HK-2 (cell line): ENCODE results near the gene THBS4.

ENCODE experiments used
- DNase-seq: peaks from one replicate; pipeline ENCODE4 v3.0.0-alpha.2; 2018; ENCODE audit not compliant: unreplicated experiment

The THBS4 gene

DNA sequence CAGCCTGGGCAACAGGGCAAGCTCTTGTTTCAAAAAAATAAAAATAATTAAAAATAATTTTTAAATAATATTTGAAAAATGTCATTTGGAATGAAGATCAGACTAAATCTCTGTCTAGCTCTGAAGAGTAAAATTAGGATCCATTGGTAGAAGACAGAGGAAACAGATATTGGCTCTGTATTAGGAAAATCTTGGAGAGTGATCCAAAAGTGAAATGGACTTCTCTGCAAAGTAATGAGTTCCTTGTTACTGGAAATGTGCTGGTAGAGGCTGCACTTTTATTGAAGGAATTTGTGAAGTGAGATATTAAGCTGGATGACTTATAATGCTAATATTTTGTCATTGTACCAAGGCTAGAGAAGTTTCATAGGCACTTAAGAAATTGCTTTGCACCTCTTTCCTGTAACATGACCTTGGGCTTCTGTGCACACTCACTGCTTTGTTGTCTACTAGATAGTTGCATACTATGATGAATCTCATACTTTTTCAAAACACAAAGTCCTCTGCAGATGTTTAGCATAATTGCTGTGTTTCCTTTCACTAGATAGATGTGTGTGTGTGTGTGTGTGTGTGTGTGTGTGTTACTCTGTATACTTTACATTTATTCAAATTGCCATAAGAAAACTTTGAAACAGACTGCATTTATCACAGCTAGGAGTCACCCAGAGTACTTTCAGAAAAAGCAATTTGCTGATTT is 13.1 kb downstream of the THBS4 start:
- no peak for DNase-seq

DNA sequence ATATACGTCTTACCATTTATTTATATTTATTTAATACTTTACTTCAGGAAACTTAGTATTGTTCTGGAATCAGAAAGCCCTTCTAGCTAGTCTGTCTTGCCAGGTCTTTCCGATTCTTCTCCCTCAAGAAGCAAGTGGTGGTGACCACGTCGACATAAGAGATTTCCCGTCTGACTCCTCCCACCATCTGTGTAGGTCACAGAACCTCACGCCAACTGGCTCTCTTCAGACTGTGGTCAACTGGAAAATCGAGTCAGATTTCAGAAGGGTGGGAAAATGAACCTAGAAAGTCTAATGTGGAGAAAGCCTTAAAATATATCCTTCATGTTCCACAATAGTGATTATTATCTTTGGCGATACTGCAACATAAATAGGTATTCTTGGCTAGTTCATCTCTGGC is 17.3 kb downstream of the THBS4 start:
- DNase-seq, result no peak

DNA sequence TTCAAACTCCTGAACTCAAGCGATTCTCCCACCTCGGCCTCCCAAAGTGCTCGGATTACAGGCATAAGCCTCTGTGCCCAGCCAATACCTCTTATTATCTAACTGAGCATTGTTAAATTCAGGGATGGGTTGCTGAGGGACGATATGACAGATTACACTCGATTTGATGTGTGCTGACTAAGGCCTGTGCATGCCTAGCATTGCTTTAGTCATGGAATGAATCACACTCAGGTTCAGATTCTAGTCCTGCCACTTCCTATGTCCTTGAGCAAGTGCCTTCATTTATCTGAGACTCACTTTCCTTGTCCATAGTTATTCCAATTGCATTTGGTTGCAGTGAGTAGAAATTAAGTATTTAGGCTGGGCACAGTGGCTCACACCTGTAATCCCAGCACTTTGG is 19.5 kb downstream of the THBS4 start:
- DNase-seq, result no peak

DNA sequence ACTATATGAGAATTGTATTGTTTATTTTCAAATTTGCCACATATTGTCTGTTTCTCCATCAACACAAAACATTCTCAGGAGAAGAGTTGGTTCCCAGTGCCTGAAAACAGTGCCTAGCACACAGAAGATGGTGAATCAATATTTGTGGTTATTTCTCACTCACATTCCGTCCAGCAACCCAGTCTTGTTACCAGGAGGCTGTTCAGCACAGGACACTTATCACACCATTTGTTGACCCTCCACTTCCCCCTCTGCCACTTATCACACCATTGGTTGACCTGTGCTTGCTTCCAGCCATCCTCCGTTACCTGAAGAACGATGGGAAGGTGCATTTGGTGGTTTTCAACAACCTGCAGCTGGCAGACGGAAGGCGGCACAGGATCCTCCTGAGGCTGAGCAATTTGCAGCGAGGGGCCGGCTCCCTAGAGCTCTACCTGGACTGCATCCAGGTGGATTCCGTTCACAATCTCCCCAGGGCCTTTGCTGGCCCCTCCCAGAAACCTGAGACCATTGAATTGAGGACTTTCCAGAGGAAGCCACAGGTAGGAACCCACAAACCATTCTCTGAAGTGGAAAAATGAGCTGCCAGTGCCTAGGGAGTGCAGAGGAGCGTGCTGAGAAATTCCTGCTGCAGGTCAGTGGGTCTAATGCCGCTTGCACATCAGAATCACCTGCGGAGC is 20.5 kb downstream of the THBS4 start:
- no peak for DNase-seq

DNA sequence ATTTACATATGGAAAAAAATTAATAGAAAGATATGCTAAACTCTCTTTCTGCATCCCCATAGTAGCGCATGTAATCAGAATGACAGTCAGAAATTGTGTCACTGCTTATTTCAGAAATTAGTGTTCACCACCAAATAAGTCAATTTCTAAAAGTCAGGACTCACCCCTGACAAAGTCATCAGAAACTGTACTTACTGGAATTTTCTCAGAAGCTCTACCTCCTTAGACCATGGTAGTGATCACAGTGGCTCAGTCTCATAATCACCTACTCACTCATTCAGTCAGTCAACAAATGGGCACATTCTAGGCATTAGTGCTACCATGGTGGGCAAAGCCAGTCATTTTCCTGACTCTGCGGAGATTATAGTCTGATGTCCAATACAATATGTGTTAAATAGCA is 22.0 kb downstream of the THBS4 start:
- DNase-seq, result no peak

DNA sequence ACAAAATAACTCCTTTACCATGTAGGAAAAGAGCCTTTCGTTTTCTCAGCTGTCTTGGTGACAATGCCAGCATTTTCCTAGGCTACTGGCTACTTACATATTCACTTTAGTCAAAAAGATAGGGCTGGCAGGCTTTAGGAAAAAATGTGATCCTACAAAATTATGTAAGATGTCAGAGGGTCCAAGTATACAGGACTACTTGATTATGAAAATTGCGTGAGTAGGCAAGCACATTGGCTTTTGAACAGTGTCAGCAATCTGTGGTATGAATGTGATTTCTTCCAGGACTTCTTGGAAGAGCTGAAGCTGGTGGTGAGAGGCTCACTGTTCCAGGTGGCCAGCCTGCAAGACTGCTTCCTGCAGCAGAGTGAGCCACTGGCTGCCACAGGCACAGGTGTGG is 22.8 kb downstream of the THBS4 start:
- DNase-seq, result no peak

DNA sequence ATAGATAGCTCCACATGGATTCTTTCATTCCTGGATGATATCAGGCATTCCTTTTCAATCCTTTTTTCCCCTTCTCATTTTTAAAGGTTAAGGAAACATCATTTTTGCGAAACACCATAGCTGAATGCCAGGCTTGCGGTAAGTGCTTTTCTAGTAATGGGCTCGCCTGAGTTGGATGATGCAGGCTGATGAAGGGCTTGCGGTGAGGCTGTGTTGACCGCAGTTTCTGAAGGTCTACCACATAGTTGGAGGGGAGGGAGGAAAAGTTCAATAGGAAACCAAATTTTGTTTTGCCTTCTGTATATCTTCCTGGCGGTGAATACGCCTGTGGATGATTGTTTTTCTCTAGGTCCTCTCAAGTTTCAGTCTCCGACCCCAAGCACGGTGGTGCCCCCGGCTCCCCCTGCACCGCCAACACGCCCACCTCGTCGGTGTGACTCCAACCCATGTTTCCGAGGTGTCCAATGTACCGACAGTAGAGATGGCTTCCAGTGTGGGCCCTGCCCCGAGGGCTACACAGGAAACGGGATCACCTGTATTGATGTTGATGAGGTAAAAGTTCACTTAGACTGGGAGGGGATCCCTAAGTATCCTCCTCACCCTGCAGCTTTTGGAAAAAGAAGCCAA is 24.3 kb downstream of the THBS4 start:
- DNase-seq, result no peak

DNA sequence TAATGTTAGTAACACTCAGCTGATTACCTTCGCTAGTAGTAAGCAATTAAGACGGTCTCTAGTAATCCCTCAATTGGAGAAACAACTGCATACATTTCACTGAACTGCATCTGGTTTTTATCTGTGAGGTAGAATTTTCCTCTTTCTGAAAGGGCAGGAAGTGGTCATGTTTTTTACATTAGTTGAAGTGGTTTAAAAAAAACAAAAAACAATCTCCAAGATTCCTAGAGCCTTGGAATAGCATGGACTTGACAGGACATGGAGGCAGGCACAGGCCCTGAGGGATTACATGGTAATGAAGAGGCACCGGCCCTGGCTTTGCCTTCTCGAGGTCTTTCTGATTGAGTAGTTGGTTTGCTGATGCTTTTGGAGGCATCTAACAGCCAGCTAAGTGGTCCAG is 25.8 kb downstream of the THBS4 start:
- DNase-seq, result no peak

DNA sequence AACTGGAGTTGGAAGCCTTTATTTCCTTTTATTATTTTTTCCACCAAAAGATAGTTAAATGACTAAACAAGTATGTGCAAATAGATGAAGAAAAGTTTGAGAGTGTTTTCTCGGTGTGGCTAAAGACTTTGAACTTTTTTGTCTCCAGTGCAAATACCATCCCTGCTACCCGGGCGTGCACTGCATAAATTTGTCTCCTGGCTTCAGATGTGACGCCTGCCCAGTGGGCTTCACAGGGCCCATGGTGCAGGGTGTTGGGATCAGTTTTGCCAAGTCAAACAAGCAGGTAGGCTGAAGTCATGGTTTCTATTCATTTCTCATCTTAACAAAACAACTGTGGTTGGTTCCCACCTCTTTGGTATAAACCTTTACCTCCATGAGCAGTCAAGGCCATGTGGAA is 26.4 kb downstream of the THBS4 start:
- DNase-seq, result no peak

DNA sequence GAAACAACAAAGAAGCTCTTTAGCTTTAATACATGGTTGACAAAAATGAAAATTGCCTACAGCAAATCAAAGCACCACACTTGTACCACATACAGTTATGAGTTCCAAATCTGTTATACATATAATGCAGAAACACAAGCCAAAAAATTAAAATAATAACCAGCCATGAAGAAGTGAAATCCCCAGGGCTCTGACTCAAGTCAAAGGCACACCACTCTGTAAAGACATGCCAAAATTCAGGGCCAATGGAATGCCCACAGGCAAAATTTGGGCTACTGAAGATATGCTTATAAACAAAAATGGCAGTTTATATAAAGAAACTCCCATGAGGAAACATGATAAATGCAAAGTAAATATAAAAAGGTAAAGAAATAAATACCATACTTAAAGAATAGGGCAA is 29.0 kb downstream of the THBS4 start:
- no peak for DNase-seq

DNA sequence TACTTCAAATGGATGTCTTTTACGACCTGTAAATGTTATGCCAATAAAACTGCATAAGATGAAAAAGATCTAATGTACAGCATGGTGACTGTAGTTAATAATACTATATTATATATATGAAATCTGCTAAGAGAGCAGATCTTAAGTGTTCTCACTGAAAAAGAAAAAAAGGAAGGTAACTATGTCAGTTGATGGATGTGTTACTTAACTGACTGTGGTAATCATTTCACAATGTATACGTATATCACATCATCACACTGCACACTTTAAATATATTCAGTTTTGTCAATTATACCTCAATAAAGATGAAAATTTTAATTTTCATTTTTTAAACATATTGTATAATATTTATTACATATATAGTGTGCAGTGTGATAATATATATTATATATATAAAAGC is 31.9 kb downstream of the THBS4 start:
- DNase-seq, result no peak

DNA sequence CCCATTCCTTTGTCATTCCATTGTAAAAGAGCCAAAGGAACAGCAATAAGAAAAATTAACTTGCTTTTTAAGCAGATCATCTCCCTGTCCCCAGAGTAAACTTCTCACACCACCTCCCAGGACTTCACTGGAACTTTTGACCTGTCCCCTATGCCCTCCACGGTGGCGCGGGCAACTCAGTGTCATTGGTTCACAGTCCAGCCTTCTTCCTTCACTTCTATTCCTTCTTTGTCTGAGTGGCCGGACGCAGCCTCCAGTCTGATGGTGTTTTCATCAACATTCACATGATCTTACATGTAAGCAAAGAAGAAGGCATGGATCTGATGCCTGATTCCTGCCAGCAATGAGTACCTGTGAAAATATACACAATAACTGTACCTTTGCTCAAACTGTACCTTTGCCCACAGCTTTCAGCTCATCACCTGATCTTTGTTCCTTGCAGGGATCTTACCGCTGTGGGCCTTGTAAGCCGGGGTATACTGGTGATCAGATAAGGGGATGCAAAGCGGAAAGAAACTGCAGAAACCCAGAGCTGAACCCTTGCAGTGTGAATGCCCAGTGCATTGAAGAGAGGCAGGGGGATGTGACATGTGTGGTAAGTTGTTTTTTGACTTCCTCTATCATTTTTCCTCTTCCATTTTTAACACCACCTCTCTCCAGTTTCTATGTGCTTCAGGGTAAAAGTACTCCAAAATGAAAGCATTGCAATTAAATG is 32.5 kb downstream of the THBS4 start:
- no peak for DNase-seq

DNA sequence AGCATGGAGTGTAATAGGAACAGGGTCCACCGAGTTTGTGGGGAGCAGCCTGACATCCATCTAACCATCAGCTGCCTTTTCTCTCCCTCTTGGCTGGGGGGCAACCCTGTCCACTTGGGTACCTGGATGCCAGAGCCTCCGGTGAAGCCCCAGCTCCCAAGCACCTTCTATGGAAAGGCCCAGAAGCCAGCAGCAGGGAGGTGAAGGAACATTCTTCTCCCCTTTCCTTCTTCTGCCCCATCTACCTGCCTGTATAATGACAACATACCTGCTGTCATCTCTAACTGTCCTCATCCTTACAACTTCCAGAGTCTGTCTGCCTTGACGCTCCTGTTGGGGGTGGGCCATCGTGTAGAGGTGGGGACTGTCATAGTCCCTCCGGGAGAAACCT is 33.1 kb downstream of the THBS4 start:
- DNase-seq, result no peak

DNA sequence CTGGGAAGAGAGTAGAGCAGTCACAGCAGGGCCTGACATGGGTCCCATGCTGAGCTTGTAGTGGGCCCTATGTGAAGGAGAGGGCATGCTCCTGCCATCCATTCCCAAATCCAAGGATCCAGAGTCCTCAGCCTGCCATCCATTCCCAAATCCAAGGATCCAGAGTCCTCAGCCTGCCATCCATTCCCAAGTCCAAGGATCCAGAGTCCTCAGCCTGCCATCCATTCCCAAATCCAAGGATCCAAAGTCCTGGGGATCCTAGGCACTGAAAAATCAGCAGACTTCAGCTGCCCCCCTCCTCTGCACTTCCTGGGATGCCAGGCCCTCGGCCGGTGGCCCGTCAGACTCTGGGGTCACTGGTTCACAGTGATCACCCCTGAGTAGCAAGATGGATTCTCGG is 33.6 kb downstream of the THBS4 start:
- DNase-seq, result no peak

DNA sequence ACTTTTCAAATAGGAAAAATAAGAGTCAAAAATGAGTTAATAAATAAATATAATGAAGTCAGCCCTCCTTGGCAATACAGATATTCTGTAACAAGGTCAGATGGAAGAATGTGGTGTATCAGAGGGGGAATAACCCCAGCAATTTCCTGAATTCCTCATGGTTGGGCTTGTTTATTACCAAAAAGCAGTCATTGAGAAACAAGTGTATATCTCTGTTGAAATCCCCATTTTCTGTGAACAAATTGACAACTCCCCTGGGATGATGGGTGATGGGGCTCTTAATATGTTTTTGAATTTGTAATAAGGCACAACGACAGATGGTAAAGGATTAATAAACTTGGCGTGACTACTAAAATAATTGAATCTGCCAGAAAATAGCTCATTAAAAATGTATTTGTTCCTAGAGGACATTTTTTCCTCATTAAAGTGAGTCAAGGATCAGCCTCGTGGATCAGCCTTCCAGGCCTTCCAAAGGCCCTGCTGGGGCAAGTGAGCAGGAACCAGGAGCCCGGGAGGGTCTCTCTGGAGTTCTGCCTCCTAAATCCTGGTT is 34.2 kb downstream of the THBS4 start:
- no peak for DNase-seq

DNA sequence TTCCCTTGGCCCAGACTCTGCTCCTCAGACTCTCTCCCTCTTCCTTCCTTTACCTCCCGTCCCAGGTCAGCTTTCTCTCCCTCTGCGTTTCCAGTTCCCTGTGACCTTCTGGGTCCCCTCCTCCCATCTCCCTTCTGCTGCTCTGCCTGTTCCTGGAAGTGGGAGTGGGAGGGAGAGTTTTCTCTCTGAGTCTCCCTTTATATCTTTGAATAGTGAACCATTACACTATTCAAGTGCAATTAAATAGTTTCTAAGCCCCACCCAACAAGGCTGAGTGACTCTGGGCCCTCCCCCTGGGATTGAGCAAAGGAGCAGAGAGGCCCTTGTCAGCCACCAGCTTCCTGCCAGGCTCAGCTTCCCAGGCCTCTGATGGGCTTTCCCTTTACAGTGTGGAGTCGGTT is 34.8 kb downstream of the THBS4 start:
- no peak for DNase-seq

DNA sequence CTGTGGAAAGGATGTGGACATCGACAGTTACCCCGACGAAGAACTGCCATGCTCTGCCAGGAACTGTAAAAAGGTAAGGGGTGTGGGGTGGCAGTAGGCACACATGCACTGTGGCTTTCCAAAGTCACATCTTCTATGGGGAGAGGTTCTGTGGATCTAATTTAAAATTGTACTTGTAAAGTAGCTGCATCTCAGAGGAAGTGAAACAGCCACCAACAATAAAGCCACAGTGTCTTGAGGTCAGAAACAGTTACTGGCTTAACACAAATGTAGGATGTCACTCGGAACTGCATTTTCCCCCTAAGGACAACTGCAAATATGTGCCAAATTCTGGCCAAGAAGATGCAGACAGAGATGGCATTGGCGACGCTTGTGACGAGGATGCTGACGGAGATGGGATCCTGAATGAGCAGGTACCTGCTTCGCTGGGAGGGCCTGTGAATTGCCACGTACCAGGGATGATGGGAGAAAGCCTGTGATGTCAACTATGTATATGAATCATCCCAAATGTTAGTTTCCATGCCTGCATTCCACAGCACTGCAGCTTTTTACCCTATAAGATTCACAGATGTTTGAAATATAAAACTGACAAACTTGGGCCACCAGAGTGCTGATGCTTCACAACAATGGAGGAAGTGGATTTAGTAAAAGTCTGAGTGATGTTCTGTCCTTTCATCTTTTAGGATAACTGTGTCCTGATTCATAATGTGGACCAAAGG is 35.3 kb downstream of the THBS4 start:
- DNase-seq, result no peak

DNA sequence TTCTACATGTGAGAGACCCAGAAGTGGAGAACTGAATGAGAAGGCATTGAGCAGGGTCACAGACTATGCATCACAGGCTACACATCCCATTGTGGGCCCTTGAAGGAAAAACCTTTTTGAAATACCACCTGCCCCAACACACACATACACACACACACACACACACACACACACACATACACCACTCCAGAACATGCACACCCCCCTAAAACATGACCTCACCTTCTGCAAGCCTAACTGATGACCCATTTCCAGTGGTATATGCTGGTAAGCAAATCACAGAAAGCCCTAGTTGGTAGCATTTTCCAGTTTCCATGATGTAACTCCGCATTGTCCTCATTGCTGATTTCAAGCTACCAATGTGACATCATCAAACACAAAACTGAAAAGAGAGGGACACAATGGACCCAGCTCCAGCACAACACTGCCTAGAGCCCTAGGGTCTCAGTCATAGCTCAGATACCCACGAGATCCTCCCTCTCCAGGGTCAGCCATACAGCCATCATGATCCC is 36.4 kb downstream of the THBS4 start:
- DNase-seq, result no peak

DNA sequence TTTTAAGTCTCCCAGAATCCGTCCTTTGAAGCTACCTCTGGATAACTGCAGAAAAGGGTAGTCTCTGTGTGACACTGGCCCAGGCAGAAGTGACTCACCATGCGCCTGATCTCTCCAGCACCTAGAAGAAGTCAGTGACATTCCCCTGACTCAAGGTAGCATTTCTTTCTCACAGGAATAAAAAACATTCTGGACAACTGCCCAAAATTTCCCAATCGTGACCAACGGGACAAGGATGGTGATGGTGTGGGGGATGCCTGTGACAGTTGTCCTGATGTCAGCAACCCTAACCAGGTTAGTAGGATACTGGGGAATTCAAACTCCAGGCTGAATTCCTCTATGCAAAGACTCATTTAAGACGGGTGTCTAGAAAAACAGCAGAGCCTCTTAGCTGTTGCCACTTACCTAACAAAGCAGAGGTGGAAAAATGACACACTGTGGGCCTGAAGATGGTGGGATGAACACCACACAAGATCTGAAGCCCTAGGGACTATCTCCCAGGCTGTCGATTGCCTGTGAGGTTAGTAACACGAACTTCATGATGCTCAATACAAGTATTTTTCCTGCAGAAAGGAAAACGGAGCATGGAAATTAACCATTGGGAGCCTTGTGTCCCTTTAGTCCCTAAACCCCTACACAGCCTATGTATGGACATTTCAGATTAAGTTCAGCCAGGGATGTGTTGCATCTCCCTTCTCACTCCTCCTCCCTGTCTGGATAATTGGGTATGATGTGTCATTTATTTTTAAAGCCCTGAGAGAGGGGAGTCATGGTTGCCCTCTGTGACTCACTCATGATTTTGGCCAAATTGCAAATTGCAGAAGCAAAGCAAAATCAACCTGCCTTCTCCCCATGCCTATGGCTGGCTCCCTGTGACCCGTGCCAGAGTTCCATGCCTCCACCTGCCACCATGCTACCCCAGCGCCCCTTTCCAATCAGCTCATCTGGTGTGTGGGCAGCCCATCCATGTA is 37.2 kb downstream of the THBS4 start:
- DNase-seq, result no peak
